Parathyroid adenoma (tissue), 2 donors: ENCODE results near the gene CDSN.
A peak's percentile ranks its signal among the peaks of the same experiment; 100 is the strongest.

Experiments used
- H2AFZ ChIP-seq: fragments of 300-600 bp; sonication (generic); one replicate; pipeline ENCODE4 v1.7.0; 2017; ENCODE audit warnings: antibody characterized with exemption, mild to moderate bottlenecking
- H3K27ac ChIP-seq: fragments of 300-600 bp; sonication (generic); one replicate; pipeline ENCODE4 v1.7.0; 2017
- H3K27me3 ChIP-seq: fragments of 300-600 bp; sonication (generic); one replicate; pipeline ENCODE4 v1.7.0; 2017; ENCODE audit warnings: low read length; ENCODE audit not compliant: control insufficient read depth, insufficient read depth
- H3K36me3 ChIP-seq: fragments of 300-600 bp; sonication (generic); one replicate; pipeline ENCODE4 v1.7.0; 2017; ENCODE audit warnings: low read length; ENCODE audit not compliant: control insufficient read depth, insufficient read depth
- H3K4me1 ChIP-seq: fragments of 300-600 bp; sonication (generic); one replicate; pipeline ENCODE4 v1.7.0; 2017; ENCODE audit warnings: control low read depth
- H3K4me2 ChIP-seq: fragments of 300-600 bp; sonication (generic); one replicate; pipeline ENCODE4 v1.7.0; 2017; ENCODE audit warnings: low read length
- H3K4me3 ChIP-seq: fragments of 300-600 bp; sonication (generic); one replicate; pipeline ENCODE4 v1.7.0; 2017; ENCODE audit warnings: low read depth, low read length
- H3K79me2 ChIP-seq: fragments of 300-600 bp; sonication (generic); one replicate; pipeline ENCODE4 v1.7.0; 2017; ENCODE audit warnings: control low read depth
- H3K9ac ChIP-seq: fragments of 300-600 bp; sonication (generic); one replicate; pipeline ENCODE4 v1.7.0; 2017; ENCODE audit warnings: mild to moderate bottlenecking
- H3K9me3 ChIP-seq: fragments of 300-600 bp; sonication (generic); one replicate; pipeline ENCODE4 v1.7.0; 2017; ENCODE audit warnings: low read length; ENCODE audit not compliant: control insufficient read depth
- TF ChIP-seq, protein P1 (sequence below): fragments of 300-600 bp; sonication (generic); IDR thresholded peaks from one replicate; pipeline ENCODE4 v1.7.0; 2017; ENCODE audit warnings: antibody characterized with exemption, mild to moderate bottlenecking
- donor health status: primary hyperparathyroidism.

The CDSN gene

GRCh38 chr6:31115941-31116560 is 4.2 kb downstream of the CDSN start:
- no peak overlapping the region for H3K4me2 ChIP-seq
- TF ChIP-seq, protein P1, sequence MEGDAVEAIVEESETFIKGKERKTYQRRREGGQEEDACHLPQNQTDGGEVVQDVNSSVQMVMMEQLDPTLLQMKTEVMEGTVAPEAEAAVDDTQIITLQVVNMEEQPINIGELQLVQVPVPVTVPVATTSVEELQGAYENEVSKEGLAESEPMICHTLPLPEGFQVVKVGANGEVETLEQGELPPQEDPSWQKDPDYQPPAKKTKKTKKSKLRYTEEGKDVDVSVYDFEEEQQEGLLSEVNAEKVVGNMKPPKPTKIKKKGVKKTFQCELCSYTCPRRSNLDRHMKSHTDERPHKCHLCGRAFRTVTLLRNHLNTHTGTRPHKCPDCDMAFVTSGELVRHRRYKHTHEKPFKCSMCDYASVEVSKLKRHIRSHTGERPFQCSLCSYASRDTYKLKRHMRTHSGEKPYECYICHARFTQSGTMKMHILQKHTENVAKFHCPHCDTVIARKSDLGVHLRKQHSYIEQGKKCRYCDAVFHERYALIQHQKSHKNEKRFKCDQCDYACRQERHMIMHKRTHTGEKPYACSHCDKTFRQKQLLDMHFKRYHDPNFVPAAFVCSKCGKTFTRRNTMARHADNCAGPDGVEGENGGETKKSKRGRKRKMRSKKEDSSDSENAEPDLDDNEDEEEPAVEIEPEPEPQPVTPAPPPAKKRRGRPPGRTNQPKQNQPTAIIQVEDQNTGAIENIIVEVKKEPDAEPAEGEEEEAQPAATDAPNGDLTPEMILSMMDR, result no peak
- no peak overlapping the region for H3K27ac ChIP-seq
- no peaks in the 10 kb centered on the region for H3K27me3 ChIP-seq
- H3K9ac ChIP-seq, result no peak overlapping the region
- peaks cover 8% of the 10 kb centered on the region for H3K79me2 ChIP-seq
- H2AFZ ChIP-seq, result no peak overlapping the region
- peaks cover 31% of the 10 kb centered on the region for H3K4me1 ChIP-seq
- no peaks in the 10 kb centered on the region for H3K9me3 ChIP-seq
- H3K4me3 ChIP-seq, result no peak overlapping the region
- no peaks in the 10 kb centered on the region for H3K36me3 ChIP-seq

GRCh38 chr6:31114970-31115849 is 5.0 kb downstream of the CDSN start:
- H3K27me3 ChIP-seq, result no peaks in the 10 kb centered on the region
- peak overlapping the region; percentile 37 for H3K4me2 ChIP-seq
- H3K9me3 ChIP-seq, result no peaks in the 10 kb centered on the region
- H3K79me2 ChIP-seq, result peaks cover 8% of the 10 kb centered on the region
- H3K36me3 ChIP-seq, result no peaks in the 10 kb centered on the region
- no peak overlapping the region for H3K9ac ChIP-seq
- H3K4me3 ChIP-seq, result no peak overlapping the region
- peak overlapping the region; percentile 85 for H3K27ac ChIP-seq
- H2AFZ ChIP-seq, result peak overlapping the region; percentile 78
- TF ChIP-seq, protein P1, result peak; percentile 37
- peaks cover 31% of the 10 kb centered on the region for H3K4me1 ChIP-seq

- peak within 1 kb of the TSS; percentile 37 for H3K4me2 ChIP-seq
- no peaks in the 10 kb centered on the region for H3K27me3 ChIP-seq
- H3K4me1 ChIP-seq, result peaks cover 31% of the 10 kb centered on the region
- H3K9me3 ChIP-seq, result no peaks in the 10 kb centered on the region
- peaks cover 6% of the 10 kb centered on the region for H3K79me2 ChIP-seq
- H3K4me3 ChIP-seq, result no peak within 1 kb of the TSS
- peak within 1 kb of the TSS; percentile 85 for H3K27ac ChIP-seq
- peak within 1 kb of the TSS; percentile 78 for H2AFZ ChIP-seq
- TF ChIP-seq, protein P1, result no peak
- no peak within 1 kb of the TSS for H3K9ac ChIP-seq
- H3K36me3 ChIP-seq, result no peaks in the 10 kb centered on the region
Measured at GRCh38 chr6:31114541-31114878, 5.7 kb downstream of the CDSN start, which contains the start of gene PSORS1C1. Gene PSORS1C1, plus strand, starts transcription at chr6:31114800. Its CDS starts 14,833 bp downstream, at chr6:31129633.

- peak overlapping the region; percentile 78 for H2AFZ ChIP-seq
- H3K79me2 ChIP-seq, result peaks cover under 1% of the 10 kb centered on the region
- peak overlapping the region; percentile 85 for H3K27ac ChIP-seq
- H3K4me2 ChIP-seq, result no peak overlapping the region
- H3K4me1 ChIP-seq, result peaks cover 28% of the 10 kb centered on the region
- no peaks in the 10 kb centered on the region for H3K9me3 ChIP-seq
- H3K36me3 ChIP-seq, result no peaks in the 10 kb centered on the region
- no peak overlapping the region for H3K9ac ChIP-seq
- TF ChIP-seq, protein P1, result no peak
- H3K27me3 ChIP-seq, result no peaks in the 10 kb centered on the region
- H3K4me3 ChIP-seq, result no peak overlapping the region
Measured at GRCh38 chr6:31113861-31114540, 6.2 kb downstream of the CDSN start.
